Cardiac muscle cell (in vitro differentiated cells and primary cell): ENCODE results near the gene SOX13. TPM values are rescaled to one million over a fixed set of nuclear protein-coding genes. Genes with fewer than 3 reads are reported as not detected.
"Not testable (repeated sequence)": the region's sequence is repeated elsewhere in the genome, so short reads cannot be mapped to it uniquely, and the experiment has no call there.

Experiments used
- DNase-seq, 2 donors: peaks; one replicate each; pipeline versions ENCODE4 v3.0.0 to v3.0.0-alpha.2; 2010 to 2017; ENCODE audit warnings: low read depth in 1 of 2, low spot score in 1 of 2
- H3K27ac ChIP-seq: fragments of 200-600 bp; sonication (generic); 2 replicates; pipeline ENCODE4 v1.5.1; 2016
- H3K27me3 ChIP-seq: fragments of 200-600 bp; sonication (generic); 2 replicates; pipeline ENCODE4 v1.6.0; 2016; ENCODE audit warnings: control low read depth
- H3K36me3 ChIP-seq: fragments of 200-600 bp; sonication (generic); 2 replicates; pipeline ENCODE4 v1.5.1; 2016; ENCODE audit warnings: control low read depth
- H3K4me1 ChIP-seq: fragments of 200-600 bp; sonication (generic); 2 replicates; pipeline ENCODE4 v1.8.1; 2017; ENCODE audit warnings: low read depth, mild to moderate bottlenecking, mixed run types
- H3K4me3 ChIP-seq: fragments of 200-600 bp; sonication (generic); 2 replicates; pipeline ENCODE4 v1.5.1; 2016; ENCODE audit warnings: mild to moderate bottlenecking
- H3K9me3 ChIP-seq: fragments of 200-600 bp; sonication (generic); 2 replicates; pipeline ENCODE4 v1.5.1; 2017; ENCODE audit warnings: low read depth, mild to moderate bottlenecking, control low read depth
- CTCF ChIP-seq: IDR thresholded peaks from 2 replicates; pipeline ENCODE4 v1.5.1; 2012; ENCODE audit warnings: low read depth, mild to moderate bottlenecking, low read length
- polyA plus RNA-seq: library from polyadenylated mRNA; unstranded; fragments of >200 nt; fragmentation: Nextera tagmentation; extraction: Ambion mirVana; gene quantifications from 2 replicates; pipeline ENCODE4 v1.2.1, GENCODE V29; 2016
- total RNA-seq: library from RNA; depleted of rRNA; stranded (reverse); fragments of >200 nt; gene quantifications from 2 replicates; pipeline ENCODE4 v1.2.3, GENCODE V29; 2016

The SOX13 gene
- total and polyA plus RNA-seq, 2 experiments from 2014 or later = 34.8 to 39.7 TPM

DNA sequence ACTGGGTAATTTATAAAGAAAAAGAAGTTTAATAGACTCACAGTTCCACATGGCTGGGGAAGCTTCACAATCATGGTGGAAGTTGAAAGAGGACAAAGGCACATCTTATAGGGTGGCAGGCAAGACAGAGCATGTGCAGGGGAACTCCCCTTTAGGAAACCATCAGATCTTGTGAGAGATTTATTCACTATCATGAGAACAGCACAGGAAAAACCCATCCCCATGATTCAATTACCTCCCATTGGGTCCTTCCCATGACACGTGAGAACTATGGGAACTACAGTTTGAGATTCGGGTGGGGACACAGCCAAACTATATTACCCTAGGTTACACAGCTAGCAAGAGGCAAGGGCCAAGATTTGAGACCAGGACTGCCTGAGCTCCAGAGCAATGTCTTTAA lies 30.4 kb upstream of the SOX13 start:
- no peak for DNase-seq
- Histone ChIP-seq H3K4me3 (no peak overlapping the region), H3K27me3 (no peaks in the 10 kb centered on the region), H3K36me3 (no peaks in the 10 kb centered on the region), H3K9me3 (no peaks in the 10 kb centered on the region), H3K27ac (no peak overlapping the region), H3K4me1 (peaks cover 2% of the 10 kb centered on the region)
- no peak for TF ChIP-seq CTCF

DNA sequence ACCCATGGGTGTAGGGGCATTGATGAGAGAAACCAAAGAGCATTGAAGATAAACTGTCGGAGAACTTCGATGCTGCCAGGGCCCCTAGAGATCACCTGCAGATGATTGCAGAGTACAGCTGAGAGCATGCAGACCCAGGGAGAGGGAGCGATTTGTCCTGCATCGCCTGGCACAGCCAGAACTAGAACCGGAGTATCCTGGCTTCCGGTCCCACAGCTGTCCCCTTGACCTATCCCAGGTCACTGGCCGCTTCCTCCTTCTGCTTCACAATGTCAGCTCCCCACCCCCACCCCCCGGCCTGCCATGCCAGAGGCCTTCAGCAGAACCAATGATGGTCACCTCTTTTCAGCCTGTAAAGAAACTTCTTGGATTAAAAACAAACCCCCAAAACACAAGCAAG lies 29.2 kb upstream of the SOX13 start:
- Histone ChIP-seq H3K27me3 (no peaks in the 10 kb centered on the region), H3K4me1 (peaks cover 2% of the 10 kb centered on the region), H3K4me3 (no peak overlapping the region), H3K27ac (no peak overlapping the region), H3K9me3 (no peaks in the 10 kb centered on the region), H3K36me3 (no peaks in the 10 kb centered on the region)
- DNase-seq = no peak
- no peak for TF ChIP-seq CTCF

DNA sequence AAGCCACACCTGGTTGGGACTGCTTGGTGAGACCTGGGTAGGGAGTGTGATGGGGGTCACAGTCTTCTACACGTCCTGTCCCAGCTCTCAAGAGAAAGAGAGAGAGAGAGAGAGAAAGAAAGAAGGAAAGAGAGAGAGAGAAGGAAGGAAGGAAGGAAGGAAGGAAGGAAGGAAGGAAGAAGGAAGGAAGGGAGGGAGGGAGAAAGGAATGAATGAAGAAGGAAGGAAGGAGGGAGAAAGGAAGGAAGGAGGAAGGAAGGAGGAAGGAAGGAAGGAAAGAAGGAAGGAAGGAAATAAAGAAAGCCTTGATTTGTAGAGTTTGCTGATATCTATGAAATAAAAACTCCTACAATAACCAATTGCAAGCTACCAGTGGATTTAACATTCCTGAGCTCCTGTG lies 28.5 kb upstream of the SOX13 start:
- TF ChIP-seq CTCF = no peak
- Histone ChIP-seq H3K27ac (no peak overlapping the region), H3K27me3 (no peaks in the 10 kb centered on the region), H3K9me3 (no peaks in the 10 kb centered on the region), H3K4me3 (no peak overlapping the region), H3K36me3 (no peaks in the 10 kb centered on the region), H3K4me1 (peaks cover 2% of the 10 kb centered on the region)
- no peak for DNase-seq

GRCh38 chr1:204045430-204045829 lies 27.5 kb upstream of the SOX13 start:
- peak in 1 of 2 donors; percentile 12 for DNase-seq
- no peaks in the 10 kb centered on the region for H3K27me3 ChIP-seq
- H3K4me3 ChIP-seq = no peak overlapping the region
- no peaks in the 10 kb centered on the region for H3K9me3 ChIP-seq
- TF ChIP-seq CTCF = no peak
- no peak overlapping the region for H3K27ac ChIP-seq
- no peaks in the 10 kb centered on the region for H3K36me3 ChIP-seq
- peaks cover 2% of the 10 kb centered on the region for H3K4me1 ChIP-seq

GRCh38 chr1:204046346-204046745 lies 26.6 kb upstream of the SOX13 start:
- no peak overlapping the region for H3K27ac ChIP-seq
- no peak for DNase-seq
- no peaks in the 10 kb centered on the region for H3K9me3 ChIP-seq
- H3K27me3 ChIP-seq = no peaks in the 10 kb centered on the region
- peaks cover 1% of the 10 kb centered on the region for H3K4me1 ChIP-seq
- H3K36me3 ChIP-seq = no peaks in the 10 kb centered on the region
- H3K4me3 ChIP-seq = no peak overlapping the region
- TF ChIP-seq CTCF = no peak

DNA sequence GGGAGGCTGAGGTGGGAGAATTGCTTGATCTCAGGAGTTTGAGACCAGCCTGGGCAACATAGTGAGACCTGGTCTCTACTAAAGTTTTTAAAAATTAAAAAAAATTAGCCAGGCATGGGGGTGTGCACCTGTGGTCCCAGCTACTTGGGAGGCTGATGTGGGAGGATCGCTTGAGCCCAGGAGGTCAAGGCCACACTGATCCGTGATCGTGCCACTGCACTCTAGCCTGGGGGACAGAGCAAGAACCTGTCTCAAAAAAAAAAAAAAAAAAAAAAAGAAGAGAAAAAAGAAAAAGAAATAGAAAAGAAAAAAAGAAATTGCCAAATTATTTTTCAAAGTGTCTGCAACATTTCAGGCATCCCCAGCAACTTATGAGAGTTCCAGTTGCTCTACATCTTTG lies 24.1 kb upstream of the SOX13 start:
- H3K4me1 ChIP-seq, H3K27ac ChIP-seq, DNase-seq, H3K27me3 ChIP-seq, H3K36me3 ChIP-seq, H3K9me3 ChIP-seq, H3K4me3 ChIP-seq: not testable (repeated sequence)
